Ascending aorta (tissue), 2 donors: ENCODE data around the gene ANXA3. TPM values are rescaled to one million over a fixed set of nuclear protein-coding genes. Genes with fewer than 3 reads are reported as not detected.
A peak's percentile ranks its signal among the peaks of the same experiment; 100 is the strongest.

Source experiments
- DNase-seq, 2 donors: peaks; one replicate each; pipeline ENCODE4 v3.0.0-alpha.2; 2019; ENCODE audit warnings: low spot score in 2 of 2
- H3K27ac ChIP-seq, 2 donors: fragments of 200-600 bp; sonication (generic); one replicate each; pipeline ENCODE4 v1.5.1; 2016 to 2017; ENCODE audit warnings: mild to moderate bottlenecking in 1 of 2
- H3K27me3 ChIP-seq: fragments of 200-600 bp; sonication (generic); one replicate; pipeline ENCODE4 v1.5.1; 2017
- H3K36me3 ChIP-seq, 2 donors: fragments of 200-600 bp; sonication (generic); one replicate each; pipeline ENCODE4 v1.5.1; 2016
- H3K4me1 ChIP-seq, 2 donors: fragments of 200-600 bp; sonication (generic); one replicate each; pipeline ENCODE4 v1.5.1; 2016 to 2017; ENCODE audit warnings: mild to moderate bottlenecking in 1 of 2
- H3K4me3 ChIP-seq, 2 donors: fragments of 200-600 bp; sonication (generic); one replicate each; pipeline ENCODE4 v1.5.1; 2016 to 2017; ENCODE audit warnings: mild to moderate bottlenecking in 1 of 2
- H3K9me3 ChIP-seq, 2 donors: fragments of 200-600 bp; sonication (generic); one replicate each; pipeline ENCODE4 v1.5.1; 2016
- CTCF ChIP-seq, 3 experiments: fragments of 200-600 bp in 2 of 3; fragments of 450-650 bp in 1 of 3; sonication (generic) in 2 of 3; IDR thresholded peaks; one replicate each; pipeline ENCODE4 v1.5.1; 2016 to 2019; ENCODE audit warnings: antibody characterized with exemption in 3 of 3, mild to moderate bottlenecking in 1 of 3, moderate library complexity in 1 of 3
- intact Hi-C: fragments of 100-400 bp; cut with DNase I; formaldehyde crosslinking; loops from one replicate; pipeline ENCODE4 v1.15.1; 2023
- total RNA-seq: library from RNA; depleted of rRNA; stranded (reverse); fragments of >200 nt; gene quantifications from one replicate; pipeline ENCODE4 v1.1.0, GENCODE V29; 2016

ANXA3 gene
- total RNA-seq, 1 donor from 2014 or later: 5.5 TPM

GRCh38 chr4:78634011-78634664, 82.6 kb downstream of the ANXA3 start:
- H3K4me1 ChIP-seq: peaks cover 0 to 7% of the 10 kb centered on the region in 2 donors
- no peak for TF ChIP-seq CTCF (IDR thresholded peaks at IDR 0.05)
- no peaks in the 10 kb centered on the region for H3K27me3 ChIP-seq
- no peaks in the 10 kb centered on the region for H3K9me3 ChIP-seq
- peak overlapping the region; percentile 38 to 69 for H3K27ac ChIP-seq
- no peak overlapping the region for H3K4me3 ChIP-seq
- DNase-seq: peak; percentile 38 to 85
- intact Hi-C loops: loop anchor here (5.0 kb wide), 1 partner anchor 143 kb away; the partner anchor contains the start of gene BMP2K
- H3K36me3 ChIP-seq: no peaks in the 10 kb centered on the region

- DNase-seq: no peak
- no peak for TF ChIP-seq CTCF (IDR thresholded peaks at IDR 0.05)
- intact Hi-C loops: no loop called here
- Histone ChIP-seq H3K27me3 (no peaks in the 10 kb centered on the region), H3K9me3 (no peaks in the 10 kb centered on the region), H3K4me1 (peaks cover 0 to 1% of the 10 kb centered on the region in 2 donors), H3K4me3 (no peak overlapping the region), H3K36me3 (no peaks in the 10 kb centered on the region), H3K27ac (no peak overlapping the region)
Observed at GRCh38 chr4:78638337-78639172, 87.0 kb downstream of the ANXA3 start.

- Histone ChIP-seq H3K36me3 (no peaks in the 10 kb centered on the region), H3K27ac (no peak overlapping the region), H3K4me3 (no peak overlapping the region), H3K4me1 (peaks cover 0 to 7% of the 10 kb centered on the region in 2 donors), H3K27me3 (no peaks in the 10 kb centered on the region), H3K9me3 (no peaks in the 10 kb centered on the region)
- DNase-seq: no peak
- TF ChIP-seq CTCF (IDR thresholded peaks at IDR 0.05): no peak
- intact Hi-C loops: loop anchor here (10.0 kb wide), 1 partner anchor 294 kb away; the partner anchor contains the start of gene PAQR3
Observed at GRCh38 chr4:78640714-78641113, 89.1 kb downstream of the ANXA3 start.

- H3K36me3 ChIP-seq: no peaks in the 10 kb centered on the region
- H3K27ac ChIP-seq: no peak overlapping the region
- peaks cover 0 to 16% of the 10 kb centered on the region in 2 donors for H3K4me1 ChIP-seq
- no peaks in the 10 kb centered on the region for H3K9me3 ChIP-seq
- no peaks in the 10 kb centered on the region for H3K27me3 ChIP-seq
- no peak for TF ChIP-seq CTCF (IDR thresholded peaks at IDR 0.05)
- no peak overlapping the region for H3K4me3 ChIP-seq
- DNase-seq: no peak
- intact Hi-C loops: loop anchor here (10.0 kb wide), 1 partner anchor 292 kb away; the partner anchor contains the start of gene PAQR3
Observed at GRCh38 chr4:78642934-78643333, 91.4 kb downstream of the ANXA3 start.

GRCh38 chr4:78644063-78644691, 92.6 kb downstream of the ANXA3 start:
- DNase-seq: no peak
- intact Hi-C loops: loop anchor here (1.0 to 10.0 kb wide), 3 partner anchors 9 to 291 kb away; partner anchors contain the start of genes BMP2K and PAQR3
- H3K4me1 ChIP-seq: peaks cover 0 to 16% of the 10 kb centered on the region in 2 donors
- no peaks in the 10 kb centered on the region for H3K9me3 ChIP-seq
- no peak overlapping the region for H3K4me3 ChIP-seq
- H3K27me3 ChIP-seq: no peaks in the 10 kb centered on the region
- no peak for TF ChIP-seq CTCF (IDR thresholded peaks at IDR 0.05)
- H3K27ac ChIP-seq: peak overlapping the region in 1 of 2 donors; percentile 76
- H3K36me3 ChIP-seq: no peaks in the 10 kb centered on the region
